ENCODE results near the gene RSPH6A.

GRCh38 chr19:45821103-45821521 lies 6.0 kb upstream of the RSPH6A start:
- TF ChIP-seq POLR2A (IDR thresholded peaks at IDR 0.05): no peak
- no peak for TF ChIP-seq CTCF (IDR thresholded peaks at IDR 0.05)
